GM06990 (cell line): ENCODE results near the gene ZDHHC7.

ENCODE experiments used
- DNase-seq: peaks from one replicate; pipeline ENCODE4 v3.0.0-alpha.2; 2011; ENCODE audit not compliant: insufficient read length; ENCODE audit errors: extremely low read depth
- H3K27me3 ChIP-seq: replicated peaks from 2 replicates; pipeline ENCODE4 v1.6.0; 2011; ENCODE audit warnings: low read length; ENCODE audit not compliant: control insufficient read depth, insufficient read depth
- H3K36me3 ChIP-seq: 2 replicates; pipeline ENCODE4 v1.5.1; 2011; ENCODE audit warnings: low read length; ENCODE audit not compliant: control insufficient read depth, insufficient read depth
- H3K4me3 ChIP-seq: replicated peaks from 2 replicates; pipeline ENCODE4 v1.5.1; 2011; ENCODE audit warnings: low read depth, mild to moderate bottlenecking, control low read depth, low read length
- TF ChIP-seq, protein P1 (sequence below): IDR thresholded peaks from 2 replicates; pipeline ENCODE4 v1.5.1; 2011; ENCODE audit warnings: low read length, control low read depth, mild to moderate bottlenecking, inconsistent platforms; ENCODE audit not compliant: insufficient read depth, poor library complexity, severe bottlenecking

The ZDHHC7 gene

DNA sequence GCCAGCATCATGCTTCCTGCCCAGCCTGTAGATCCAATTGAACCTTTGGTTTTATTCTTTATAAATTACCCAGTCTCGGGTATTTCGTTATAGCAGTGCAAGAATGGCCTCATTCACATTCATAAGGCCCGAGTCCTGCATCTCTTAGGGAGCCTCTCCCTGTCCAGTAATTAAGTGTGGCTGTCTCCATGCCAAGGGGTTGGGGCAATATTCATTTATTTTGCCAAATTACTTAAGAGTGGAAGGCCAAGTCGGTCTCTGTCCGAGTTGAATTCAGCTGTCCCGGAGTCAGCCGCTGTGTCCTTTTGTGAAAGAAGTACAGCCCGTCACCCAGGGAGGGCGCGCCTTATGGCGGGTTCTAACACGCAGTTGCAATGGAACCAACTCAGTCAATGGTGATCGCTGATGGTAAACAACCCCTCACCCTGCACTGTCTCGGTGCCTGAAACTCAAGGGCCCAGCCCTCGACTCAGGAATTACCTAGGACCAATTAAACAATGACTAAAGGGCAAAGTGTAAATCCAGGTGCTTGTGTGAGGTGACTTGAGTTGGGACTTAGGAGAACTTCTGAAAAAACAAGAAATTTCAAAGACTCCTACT lies 38.5 kb upstream of the ZDHHC7 start:
- Histone ChIP-seq H3K27me3 (no peaks in the 10 kb centered on the region; the same call in 1 of the 2 replicates), H3K4me3 (no peak overlapping the region), H3K36me3 (no peaks in the 10 kb centered on the region; the same call in 1 of the 2 replicates)
- DNase-seq: no peak
- TF ChIP-seq, protein P1, sequence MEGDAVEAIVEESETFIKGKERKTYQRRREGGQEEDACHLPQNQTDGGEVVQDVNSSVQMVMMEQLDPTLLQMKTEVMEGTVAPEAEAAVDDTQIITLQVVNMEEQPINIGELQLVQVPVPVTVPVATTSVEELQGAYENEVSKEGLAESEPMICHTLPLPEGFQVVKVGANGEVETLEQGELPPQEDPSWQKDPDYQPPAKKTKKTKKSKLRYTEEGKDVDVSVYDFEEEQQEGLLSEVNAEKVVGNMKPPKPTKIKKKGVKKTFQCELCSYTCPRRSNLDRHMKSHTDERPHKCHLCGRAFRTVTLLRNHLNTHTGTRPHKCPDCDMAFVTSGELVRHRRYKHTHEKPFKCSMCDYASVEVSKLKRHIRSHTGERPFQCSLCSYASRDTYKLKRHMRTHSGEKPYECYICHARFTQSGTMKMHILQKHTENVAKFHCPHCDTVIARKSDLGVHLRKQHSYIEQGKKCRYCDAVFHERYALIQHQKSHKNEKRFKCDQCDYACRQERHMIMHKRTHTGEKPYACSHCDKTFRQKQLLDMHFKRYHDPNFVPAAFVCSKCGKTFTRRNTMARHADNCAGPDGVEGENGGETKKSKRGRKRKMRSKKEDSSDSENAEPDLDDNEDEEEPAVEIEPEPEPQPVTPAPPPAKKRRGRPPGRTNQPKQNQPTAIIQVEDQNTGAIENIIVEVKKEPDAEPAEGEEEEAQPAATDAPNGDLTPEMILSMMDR: no peak

DNA sequence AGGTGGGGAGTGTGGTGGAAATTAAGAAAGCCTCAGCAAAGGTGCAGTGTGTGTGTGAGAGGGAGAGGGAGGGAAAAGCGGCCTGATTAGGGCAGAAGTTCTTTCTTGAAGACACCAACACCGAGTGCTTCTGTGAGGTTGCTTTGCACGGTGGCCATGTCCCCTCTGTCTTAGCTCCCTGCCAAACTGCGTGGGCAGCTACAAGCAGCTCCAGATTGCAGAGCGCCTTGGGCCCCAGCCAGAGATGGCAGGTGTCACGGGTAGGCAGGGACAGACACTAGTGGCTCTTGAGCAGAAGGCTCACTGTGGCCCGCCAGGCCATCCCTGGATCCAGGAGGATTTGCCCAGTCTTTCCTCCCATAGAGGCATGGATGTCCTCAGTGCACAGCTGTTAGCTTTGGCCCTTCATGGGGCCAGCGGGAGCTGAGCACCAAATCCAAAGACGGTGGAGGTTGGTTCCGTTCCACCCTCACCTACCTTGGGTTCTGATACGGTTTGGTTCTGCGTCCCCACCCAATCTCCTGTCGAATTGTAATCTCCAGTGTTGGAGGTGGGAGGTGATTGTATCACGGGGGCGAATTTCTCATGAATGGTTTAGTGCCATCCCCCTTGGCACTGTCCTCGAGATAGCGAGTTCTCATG lies 37.7 kb upstream of the ZDHHC7 start:
- no peaks in the 10 kb centered on the region; the same call in 1 of the 2 replicates for H3K27me3 ChIP-seq
- H3K4me3 ChIP-seq: no peak overlapping the region
- H3K36me3 ChIP-seq: no peaks in the 10 kb centered on the region; the same call in 1 of the 2 replicates
- TF ChIP-seq, protein P1: no peak
- DNase-seq: no peak

DNA sequence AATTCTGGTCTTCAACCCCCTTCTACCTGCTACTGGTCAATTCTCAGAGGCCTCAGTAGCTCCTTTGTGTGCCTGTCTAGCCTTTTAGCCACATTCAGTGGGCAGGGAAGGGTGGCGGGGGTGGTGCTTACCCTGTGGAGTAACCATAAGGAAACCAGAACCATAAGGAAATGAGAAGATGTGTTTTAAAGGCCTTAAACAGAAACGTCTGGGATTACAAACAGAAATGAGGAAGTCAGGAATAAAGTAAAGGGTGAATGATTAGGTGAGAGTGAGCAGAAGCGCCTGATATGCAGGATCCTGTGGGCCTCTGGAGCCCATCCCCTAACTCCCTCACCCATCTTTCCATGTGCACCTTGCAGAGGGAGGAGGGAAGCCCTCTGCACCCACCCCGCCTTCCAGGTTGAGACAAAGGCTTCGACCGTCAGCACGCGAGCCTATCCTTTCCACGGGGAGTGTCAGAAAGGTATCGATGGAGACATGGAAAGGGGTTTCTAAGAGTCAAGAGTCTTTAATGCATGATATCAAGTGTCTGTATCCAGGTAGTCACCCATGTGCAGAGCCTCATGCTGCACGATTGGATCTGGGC lies 36.6 kb upstream of the ZDHHC7 start:
- DNase-seq: no peak
- Histone ChIP-seq H3K4me3 (no peak overlapping the region), H3K36me3 (no peaks in the 10 kb centered on the region; the same call in 1 of the 2 replicates), H3K27me3 (no peaks in the 10 kb centered on the region; the same call in 1 of the 2 replicates)
- TF ChIP-seq, protein P1: no peak

DNA sequence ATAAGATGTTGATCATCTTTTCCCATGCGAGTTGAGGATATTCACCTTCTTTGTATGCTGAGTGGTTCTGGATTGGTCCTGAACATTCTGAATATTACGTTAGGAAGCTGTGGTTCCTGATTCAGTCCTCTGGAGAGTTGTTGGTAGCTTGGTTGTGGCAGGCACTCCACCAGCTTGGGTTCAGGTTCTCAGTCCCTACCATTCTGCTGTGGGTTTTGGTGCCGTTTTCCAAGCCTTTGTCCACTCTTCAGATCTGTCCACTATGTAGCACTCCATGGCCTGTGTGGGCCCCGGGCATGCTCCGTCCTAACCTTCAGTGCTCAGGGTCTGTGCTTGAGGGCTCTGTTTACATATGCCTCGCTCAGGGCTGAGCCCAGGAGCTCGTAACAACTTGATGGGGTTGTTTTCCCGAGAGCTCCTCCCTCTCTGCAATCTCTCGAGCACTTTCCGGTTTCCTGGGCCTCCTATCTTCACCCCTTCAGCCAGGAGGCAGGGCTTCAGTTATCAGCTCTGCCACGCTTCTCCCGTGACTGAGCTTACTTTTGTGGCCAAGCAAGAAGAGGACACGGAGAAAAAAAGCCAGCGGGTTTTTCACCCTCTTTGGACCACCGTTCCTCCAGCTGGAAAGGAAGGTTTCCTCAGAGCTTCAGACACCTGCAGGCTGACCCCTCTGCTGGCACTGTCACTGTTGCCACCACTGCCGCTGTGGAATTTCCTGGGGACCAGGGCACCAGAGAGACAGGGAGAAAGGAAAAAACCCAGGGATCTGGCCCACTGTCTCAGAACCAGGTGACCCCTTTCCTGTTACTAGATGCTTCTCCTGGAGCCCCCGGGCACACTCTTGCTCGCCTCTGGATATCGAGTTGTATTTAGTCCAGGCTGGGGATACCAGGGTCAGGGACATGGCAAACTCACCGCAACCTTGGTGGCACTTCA lies 35.9 kb upstream of the ZDHHC7 start:
- no peak for DNase-seq
- Histone ChIP-seq H3K36me3 (no peaks in the 10 kb centered on the region; the same call in 1 of the 2 replicates), H3K4me3 (no peak overlapping the region), H3K27me3 (no peaks in the 10 kb centered on the region; the same call in 1 of the 2 replicates)
- TF ChIP-seq, protein P1: no peak

DNA sequence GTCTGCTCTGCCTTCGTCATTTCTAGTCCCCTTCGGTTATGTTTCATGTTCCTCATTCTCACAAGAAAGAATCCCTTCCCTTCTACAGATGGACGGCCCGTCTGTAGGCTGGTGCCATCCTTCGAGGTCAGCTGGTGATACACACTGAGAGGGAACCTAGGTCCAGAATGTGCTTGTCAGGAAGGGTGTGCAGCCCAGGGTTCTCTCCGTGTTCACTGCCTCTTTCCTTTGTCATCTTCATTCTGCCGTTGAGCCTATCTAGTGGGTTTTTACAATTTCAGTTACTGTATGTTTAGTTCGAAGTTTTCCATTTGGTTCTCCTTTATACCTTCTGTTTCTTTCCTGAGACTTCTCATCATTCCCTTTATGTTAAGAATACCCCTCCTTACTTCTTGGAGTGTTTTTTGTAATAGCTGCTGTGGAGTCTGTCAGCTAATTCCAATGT lies 35.2 kb upstream of the ZDHHC7 start:
- H3K36me3 ChIP-seq: no peaks in the 10 kb centered on the region; the same call in 1 of the 2 replicates
- no peaks in the 10 kb centered on the region; the same call in 1 of the 2 replicates for H3K27me3 ChIP-seq
- no peak overlapping the region for H3K4me3 ChIP-seq
- TF ChIP-seq, protein P1: no peak
- no peak for DNase-seq
